HG03135 (cell line): Measurements from ENCODE around the gene ERCC8.
A peak's percentile ranks its signal among the peaks of the same experiment; 100 is the strongest.
"Not testable (repeated sequence)": the region's sequence is repeated elsewhere in the genome, so short reads cannot be mapped to it uniquely, and the experiment has no call there.

Experiments used
- ATAC-seq: cut with Tn5 transposase; IDR thresholded peaks from one replicate; pipeline ENCODE4 v1.9.1; 2021; ENCODE audit warnings: mild to moderate bottlenecking, moderate library complexity; ENCODE audit not compliant: unreplicated experiment

ERCC8 gene

GRCh38 chr5:60944904-60945812, at the start of gene ERCC8, which contains the start of gene NDUFAF2:
Gene ERCC8 (minus strand): TSS chr5:60945070. CDS start chr5:60945008, 62 bp downstream.
Gene NDUFAF2 (plus strand): TSS chr5:60945205. CDS start chr5:60945256, 51 bp downstream.
- ATAC-seq, result peak; percentile 100

- no peak for ATAC-seq
These were observed 49.2 kb upstream of the ERCC8 start for GRCh38 chr5:60993875-60994571.

- ATAC-seq, result no peak
These were observed 48.6 kb upstream of the ERCC8 start for GRCh38 chr5:60993425-60993824.

- ATAC-seq, result no peak
These were observed 48.0 kb upstream of the ERCC8 start for GRCh38 chr5:60992871-60993270.

- ATAC-seq, result no peak
These were observed 44.9 kb upstream of the ERCC8 start for GRCh38 chr5:60989790-60990189.

GRCh38 chr5:60982127-60982526, 37.3 kb upstream of the ERCC8 start:
- ATAC-seq, result not testable (repeated sequence)

GRCh38 chr5:60980511-60980910, 35.6 kb upstream of the ERCC8 start:
- no peak for ATAC-seq

- ATAC-seq, result no peak
These were observed 34.1 kb upstream of the ERCC8 start for GRCh38 chr5:60978968-60979367.

- ATAC-seq, result no peak
These were observed 33.3 kb upstream of the ERCC8 start for GRCh38 chr5:60977956-60978737.

GRCh38 chr5:60972231-60972630, 27.4 kb upstream of the ERCC8 start:
- no peak for ATAC-seq

GRCh38 chr5:60961685-60962084, 16.8 kb upstream of the ERCC8 start:
- ATAC-seq, result no peak

- no peak for ATAC-seq
These were observed 15.7 kb upstream of the ERCC8 start for GRCh38 chr5:60960591-60960990.

- ATAC-seq, result no peak
These were observed 14.3 kb upstream of the ERCC8 start for GRCh38 chr5:60959156-60959555.

- no peak for ATAC-seq
These were observed 13.8 kb upstream of the ERCC8 start for GRCh38 chr5:60958712-60959111.

- no peak for ATAC-seq
These were observed 13.2 kb upstream of the ERCC8 start for GRCh38 chr5:60958088-60958487.

GRCh38 chr5:60955239-60955638, 10.4 kb upstream of the ERCC8 start:
- no peak for ATAC-seq

GRCh38 chr5:60948738-60949137, 3.9 kb upstream of the ERCC8 start:
- no peak for ATAC-seq

- ATAC-seq, result peak; percentile 21
These were observed 930 bp upstream of the ERCC8 start for GRCh38 chr5:60945813-60946187.

GRCh38 chr5:60943624-60944023, 1.2 kb downstream of the ERCC8 start:
- ATAC-seq, result no peak

GRCh38 chr5:60929024-60929423, 15.8 kb downstream of the ERCC8 start:
- ATAC-seq, result no peak

- no peak for ATAC-seq
These were observed 17.4 kb downstream of the ERCC8 start for GRCh38 chr5:60927450-60927849.
